Mesendoderm (in vitro differentiated cells): ENCODE measurements around the gene ACOX3.

Experiments
- DNase-seq: peaks from one replicate; pipeline ENCODE4 v3.0.0; 2013
- H2AK5ac ChIP-seq: 2 replicates; pipeline ENCODE4 v1.6.1; 2013; ENCODE audit warnings: low read length, inconsistent platforms
- H2BK120ac ChIP-seq: 2 replicates; pipeline ENCODE4 v1.6.1; 2013; ENCODE audit warnings: low read depth, mild to moderate bottlenecking, low read length, moderate library complexity, mixed read lengths
- H2BK15ac ChIP-seq: replicated peaks from 2 replicates; pipeline ENCODE4 v1.6.1; 2013; ENCODE audit warnings: low read depth, mild to moderate bottlenecking, moderate library complexity
- H2BK5ac ChIP-seq: 2 replicates; pipeline ENCODE4 v1.6.1; 2013; ENCODE audit warnings: low read length, inconsistent platforms
- H3K18ac ChIP-seq: 2 replicates; pipeline ENCODE4 v1.6.1; 2013; ENCODE audit warnings: mild to moderate bottlenecking, low read length, mixed read lengths
- H3K23ac ChIP-seq: one replicate; pipeline ENCODE4 v1.6.1; 2013; ENCODE audit warnings: low read length
- H3K27ac ChIP-seq: 2 replicates; pipeline ENCODE4 v1.5.1; 2013; ENCODE audit warnings: low read depth, mild to moderate bottlenecking, inconsistent platforms, low read length, moderate library complexity
- H3K27me3 ChIP-seq: 2 replicates; pipeline ENCODE4 v1.6.1; 2013; ENCODE audit warnings: low read length, control low read depth, mild to moderate bottlenecking, inconsistent platforms; ENCODE audit not compliant: insufficient read depth, poor library complexity
- H3K36me3 ChIP-seq: 2 replicates; pipeline ENCODE4 v1.6.1; 2013; ENCODE audit warnings: low read length, inconsistent platforms; ENCODE audit not compliant: control insufficient read depth, insufficient read depth
- H3K4ac ChIP-seq: one replicate; pipeline ENCODE4 v1.6.1; 2013; ENCODE audit warnings: low read depth, mild to moderate bottlenecking, low read length, moderate library complexity
- H3K4me1 ChIP-seq: 2 replicates; pipeline ENCODE4 v1.6.1; 2013; ENCODE audit warnings: low read depth, low read length, inconsistent platforms; ENCODE audit not compliant: control insufficient read depth
- H3K4me2 ChIP-seq: 2 replicates; pipeline ENCODE4 v1.6.1; 2013; ENCODE audit warnings: low read length
- H3K4me3 ChIP-seq: 2 replicates; pipeline ENCODE4 v1.5.1; 2013; ENCODE audit warnings: mild to moderate bottlenecking, low read length
- H3K56ac ChIP-seq: one replicate; pipeline ENCODE4 v1.6.1; 2013; ENCODE audit warnings: low read length
- H3K79me1 ChIP-seq: 2 replicates; pipeline ENCODE4 v1.6.1; 2013; ENCODE audit warnings: low read length, inconsistent platforms
- H3K79me2 ChIP-seq: 2 replicates; pipeline ENCODE4 v1.6.1; 2013; ENCODE audit warnings: mild to moderate bottlenecking, low read length; ENCODE audit not compliant: control insufficient read depth, insufficient read depth
- H3K9ac ChIP-seq: 2 replicates; pipeline ENCODE4 v1.6.1; 2013; ENCODE audit warnings: low read length, inconsistent platforms
- H4K5ac ChIP-seq: one replicate; pipeline ENCODE4 v1.6.1; 2013; ENCODE audit warnings: low read length
- H4K8ac ChIP-seq: one replicate; pipeline ENCODE4 v1.6.1; 2013; ENCODE audit warnings: low read depth, mild to moderate bottlenecking, control low read depth, low read length, moderate library complexity
- WGBS: extraction: QIAGEN DNeasy Blood & Tissue Kit; methylation state at CpG from one replicate; pipeline ENCODE4 v1.1.7; 2013; ENCODE audit warnings: low lambda C conversion rate, missing lambda C conversion rate; ENCODE audit not compliant: insufficient coverage; ENCODE audit errors: extremely low coverage; 5-methylcytosine and 5-hydroxymethylcytosine counted together

The ACOX3 gene

DNA sequence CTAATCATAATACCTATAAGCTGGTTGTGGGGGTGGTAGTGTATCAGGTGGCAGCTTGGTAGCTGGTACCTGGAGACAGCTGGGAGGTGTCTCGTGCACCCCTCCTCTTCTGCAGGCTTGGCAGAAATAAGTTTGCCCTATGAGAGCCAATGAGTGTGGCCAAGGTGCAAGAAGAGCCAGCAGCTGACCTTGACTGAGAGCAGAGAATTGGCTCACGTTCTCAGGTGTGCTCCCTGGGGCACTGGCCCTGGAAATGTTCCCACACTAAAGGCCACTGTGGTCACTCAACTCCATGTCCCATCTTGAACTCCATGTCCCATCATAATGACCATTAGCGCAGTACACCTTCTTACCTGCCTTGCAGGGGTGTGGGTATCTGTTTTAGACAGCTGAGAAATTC is 13.4 kb upstream of the ACOX3 start:
- Histone ChIP-seq H4K8ac (no peak overlapping the region), H3K4me3 (no peak overlapping the region), H3K4ac (no peak overlapping the region), H3K9ac (no peak overlapping the region), H2BK120ac (no peak overlapping the region), H3K36me3 (peaks cover 4% of the 10 kb centered on the region), H3K4me1 (no peaks in the 10 kb centered on the region), H3K18ac (no peak overlapping the region), H3K23ac (no peak overlapping the region), H3K56ac (no peak overlapping the region), H3K27ac (no peak overlapping the region), H2AK5ac (no peak overlapping the region), H3K79me2 (no peaks in the 10 kb centered on the region), H3K4me2 (no peak overlapping the region), H3K27me3 (no peaks in the 10 kb centered on the region), H2BK15ac (no peak overlapping the region), H2BK5ac (no peak overlapping the region), H3K79me1 (no peaks in the 10 kb centered on the region), H4K5ac (no peak overlapping the region)
- DNase-seq: no peak
- WGBS: no CpG with 5 or more reads among the region's 3 CpGs

DNA sequence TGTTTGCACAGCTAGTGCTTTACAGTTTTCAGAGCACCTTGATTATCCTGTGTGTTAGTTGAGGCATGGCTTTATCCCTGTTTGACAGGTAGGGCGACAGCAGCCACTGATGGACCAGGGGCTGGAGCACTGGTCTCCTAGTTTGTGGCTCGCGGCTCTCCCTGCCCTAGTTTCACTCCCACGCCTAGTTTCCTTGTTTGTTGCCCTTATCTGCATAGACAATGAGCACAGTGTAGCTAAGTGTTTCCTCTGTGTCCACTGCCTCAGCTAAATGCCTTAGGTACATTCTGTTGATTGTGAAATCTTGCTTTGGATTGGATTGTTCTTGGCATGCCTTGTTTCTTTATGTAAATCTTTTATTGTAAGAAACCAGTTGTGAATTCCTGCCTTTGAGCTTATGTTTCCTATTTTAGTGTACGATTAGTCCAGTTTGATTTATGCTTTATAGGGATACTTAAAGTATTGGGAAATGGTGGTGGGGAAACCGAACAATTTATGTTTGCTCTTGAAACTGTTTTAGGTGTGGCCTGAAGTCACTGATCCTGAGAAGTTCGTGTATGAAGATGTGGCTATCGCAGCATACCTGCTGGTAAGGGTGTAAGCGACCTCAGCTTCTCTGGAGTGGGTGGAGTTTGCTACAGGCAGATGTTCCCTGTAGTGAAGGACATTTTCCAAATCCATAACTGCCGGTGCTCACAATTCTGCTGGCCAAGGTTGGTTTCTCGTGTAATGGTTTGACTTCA is 11.1 kb upstream of the ACOX3 start:
- no CpG with 5 or more reads among the region's 11 CpGs for WGBS
- Histone ChIP-seq H3K36me3 (peaks cover 3% of the 10 kb centered on the region), H3K4me3 (no peak overlapping the region)

DNA sequence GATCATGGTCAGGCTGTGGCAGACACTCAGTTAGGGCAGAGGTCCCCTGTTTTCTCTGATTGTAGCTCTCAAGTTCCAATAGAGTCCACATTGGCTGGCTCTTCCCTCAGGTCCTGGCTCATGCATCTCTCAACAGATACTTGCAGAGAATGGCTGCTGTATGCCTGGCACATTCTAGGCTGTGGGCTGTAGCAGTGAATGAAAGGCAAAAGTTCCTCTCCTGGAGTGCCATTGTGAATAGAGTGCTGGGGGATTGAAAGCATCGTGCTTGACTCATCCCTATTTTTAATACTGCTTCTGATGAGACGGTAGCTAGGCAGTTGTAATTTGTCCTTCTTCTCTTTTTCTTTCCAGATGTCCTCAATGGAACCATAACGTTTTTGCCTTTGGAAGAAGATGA is 5.6 kb upstream of the ACOX3 start:
- Histone ChIP-seq H3K4me1 (peaks cover 8% of the 10 kb centered on the region), H2BK120ac (no peak overlapping the region), H3K4me3 (no peak overlapping the region), H4K8ac (no peak overlapping the region), H3K56ac (no peak overlapping the region), H3K9ac (no peak overlapping the region), H3K4me2 (no peak overlapping the region), H3K4ac (no peak overlapping the region), H3K18ac (no peak overlapping the region), H3K27me3 (no peaks in the 10 kb centered on the region), H2AK5ac (no peak overlapping the region), H3K79me1 (peaks cover 23% of the 10 kb centered on the region), H3K23ac (no peak overlapping the region), H3K27ac (no peak overlapping the region), H2BK15ac (no peak overlapping the region), H3K79me2 (peaks cover 37% of the 10 kb centered on the region), H3K36me3 (no peaks in the 10 kb centered on the region), H4K5ac (no peak overlapping the region), H2BK5ac (no peak overlapping the region)
- no CpG with 5 or more reads among the region's 3 CpGs for WGBS
- DNase-seq: no peak

More for the DNA sequence above, 11.1 kb upstream of the ACOX3 start:
- no peak overlapping the region for H4K8ac ChIP-seq
- H3K27me3 ChIP-seq: no peaks in the 10 kb centered on the region
- no peak for DNase-seq
- no peaks in the 10 kb centered on the region for H3K4me1 ChIP-seq
- no peak overlapping the region for H2AK5ac ChIP-seq
- no peak overlapping the region for H3K23ac ChIP-seq
- peaks cover 2% of the 10 kb centered on the region for H3K79me1 ChIP-seq
- no peak overlapping the region for H3K4me2 ChIP-seq
- H2BK15ac ChIP-seq: no peak overlapping the region
- no peak overlapping the region for H3K18ac ChIP-seq
- H3K27ac ChIP-seq: no peak overlapping the region
- no peak overlapping the region for H3K4ac ChIP-seq
- H2BK120ac ChIP-seq: no peak overlapping the region
- no peak overlapping the region for H3K9ac ChIP-seq
- H3K56ac ChIP-seq: no peak overlapping the region
- H3K79me2 ChIP-seq: no peaks in the 10 kb centered on the region
- H4K5ac ChIP-seq: no peak overlapping the region
- no peak overlapping the region for H2BK5ac ChIP-seq

DNA sequence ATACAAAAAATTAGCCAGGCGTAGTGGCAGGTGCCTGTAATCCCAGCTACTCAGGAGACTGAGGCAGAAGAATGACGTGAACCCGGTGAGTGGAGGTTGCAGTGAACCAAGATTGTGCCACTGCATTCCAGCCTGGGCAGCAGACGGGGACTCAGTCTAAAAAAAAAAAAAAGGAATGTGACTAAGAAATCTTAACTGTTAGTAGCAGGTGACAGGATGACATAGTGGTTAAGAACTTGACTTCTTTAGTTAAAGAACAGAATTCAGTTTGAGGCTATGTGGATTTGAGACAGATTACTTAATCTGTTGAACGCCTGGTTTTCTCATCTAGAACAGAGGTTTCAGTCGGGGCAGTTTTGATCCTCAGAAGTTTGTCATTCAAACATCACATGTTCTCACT is 3.3 kb upstream of the ACOX3 start:
- H3K56ac ChIP-seq: no peak overlapping the region
- H2AK5ac ChIP-seq: no peak overlapping the region
- peaks cover 8% of the 10 kb centered on the region for H3K4me1 ChIP-seq
- no peak overlapping the region for H3K18ac ChIP-seq
- no peak overlapping the region for H3K9ac ChIP-seq
- H3K4me3 ChIP-seq: no peak overlapping the region
- no peak overlapping the region for H3K4me2 ChIP-seq
- no peak overlapping the region for H3K23ac ChIP-seq
- no peak overlapping the region for H4K8ac ChIP-seq
- H3K27me3 ChIP-seq: no peaks in the 10 kb centered on the region
- no peak overlapping the region for H2BK5ac ChIP-seq
- H3K4ac ChIP-seq: no peak overlapping the region
- no peak overlapping the region for H2BK120ac ChIP-seq
- H3K27ac ChIP-seq: no peak overlapping the region
- H3K79me2 ChIP-seq: peaks cover 40% of the 10 kb centered on the region
- H3K79me1 ChIP-seq: peaks cover 23% of the 10 kb centered on the region
- no CpG with 5 or more reads among the region's 6 CpGs for WGBS
- no peak for DNase-seq
- no peak overlapping the region for H4K5ac ChIP-seq
- no peaks in the 10 kb centered on the region for H3K36me3 ChIP-seq
- no peak overlapping the region for H2BK15ac ChIP-seq

DNA sequence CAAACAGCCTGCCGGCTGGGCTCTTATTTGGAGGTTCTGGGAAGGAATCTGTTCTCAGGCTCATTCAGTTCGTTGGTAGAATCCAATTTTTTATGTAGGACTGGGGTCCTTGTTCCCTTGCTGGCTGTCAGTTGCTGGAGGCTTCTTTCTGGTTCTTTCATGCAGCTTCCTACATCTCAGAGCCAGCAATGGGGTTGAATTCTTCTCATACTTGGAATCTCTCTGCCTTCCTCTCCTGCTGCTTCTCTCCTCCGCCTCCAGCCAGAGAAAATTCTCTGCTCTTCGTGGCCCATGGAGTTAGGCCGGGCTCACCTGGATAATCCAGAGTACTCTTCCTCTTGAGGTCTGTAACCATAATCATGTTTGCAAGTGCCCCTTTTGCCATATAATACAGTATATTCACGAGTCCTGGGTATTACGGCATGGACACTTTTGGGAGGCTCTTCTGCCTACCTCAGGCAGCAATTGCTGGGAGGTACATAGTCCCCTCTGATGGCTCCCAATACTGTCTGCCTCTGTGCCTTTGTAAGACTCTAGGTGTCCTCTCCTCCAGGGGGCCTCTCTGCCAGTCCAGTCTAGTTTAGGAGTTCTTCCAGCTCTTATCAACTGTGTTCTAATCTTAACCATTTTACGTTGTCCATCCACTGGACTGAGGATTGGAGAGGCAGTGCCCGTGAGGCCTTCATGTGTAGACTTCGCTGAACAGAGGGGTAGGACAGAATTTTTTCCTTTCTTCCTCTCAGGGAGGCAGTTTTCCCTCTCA is 2.3 kb upstream of the ACOX3 start:
- DNase-seq: peak; percentile 70
- Histone ChIP-seq H3K36me3 (no peaks in the 10 kb centered on the region), H3K4me3 (no peak overlapping the region), H2BK15ac (no peak overlapping the region), H3K56ac (peak overlapping the region; percentile 46), H3K79me1 (peaks cover 23% of the 10 kb centered on the region), H3K27me3 (no peaks in the 10 kb centered on the region), H4K5ac (no peak overlapping the region), H3K9ac (peak overlapping the region; percentile 41), H3K27ac (no peak overlapping the region), H3K18ac (no peak overlapping the region), H3K79me2 (peaks cover 40% of the 10 kb centered on the region), H2AK5ac (no peak overlapping the region), H3K4me1 (peaks cover 8% of the 10 kb centered on the region), H2BK120ac (no peak overlapping the region), H3K4me2 (peak overlapping the region; percentile 11), H4K8ac (no peak overlapping the region), H3K23ac (no peak overlapping the region), H3K4ac (no peak overlapping the region), H2BK5ac (no peak overlapping the region)
- WGBS: no CpG with 5 or more reads among the region's 10 CpGs
